Measurements from ENCODE around the gene DAAM2.

Gene DAAM2

DNA sequence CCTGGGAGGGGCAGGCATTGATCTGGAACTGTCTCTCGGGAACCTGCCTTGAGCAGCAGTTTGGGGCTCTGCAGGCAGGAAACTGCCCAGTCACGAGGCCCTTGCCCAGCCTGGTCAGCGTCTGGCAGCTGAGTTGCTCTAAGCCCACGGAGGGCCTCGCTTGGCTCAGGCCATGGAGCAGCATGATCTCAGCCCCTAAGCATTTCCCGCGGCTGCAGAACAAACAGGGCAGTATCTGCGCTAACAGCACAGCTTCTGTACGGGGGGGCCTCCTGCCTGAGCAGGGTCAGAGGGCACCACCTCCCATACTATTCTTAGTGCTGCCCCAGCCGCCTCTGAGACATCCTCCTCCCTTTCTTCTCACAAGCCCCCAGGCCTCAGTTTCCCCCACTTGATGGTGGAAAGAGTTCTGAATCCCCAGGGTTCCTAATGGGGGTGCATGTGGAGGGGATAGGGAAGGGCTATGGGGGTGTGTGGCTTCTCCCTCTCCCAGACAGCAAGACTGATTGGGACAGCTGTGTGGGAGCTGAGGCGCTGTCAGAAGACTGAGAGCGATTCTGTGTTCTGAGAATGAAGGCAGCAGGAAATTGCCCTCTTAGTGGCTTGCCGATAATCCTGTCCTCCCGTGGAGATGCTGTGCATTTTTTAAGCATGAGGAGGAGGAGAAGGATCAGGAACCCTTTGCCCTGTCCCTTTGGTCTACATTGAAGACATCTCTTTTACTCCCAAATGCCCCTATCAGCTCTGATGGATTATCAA is 95.7 kb downstream of the DAAM2 start:
- DNase-seq (ENCODE audit: low spot score): peak; percentile 78

DNA sequence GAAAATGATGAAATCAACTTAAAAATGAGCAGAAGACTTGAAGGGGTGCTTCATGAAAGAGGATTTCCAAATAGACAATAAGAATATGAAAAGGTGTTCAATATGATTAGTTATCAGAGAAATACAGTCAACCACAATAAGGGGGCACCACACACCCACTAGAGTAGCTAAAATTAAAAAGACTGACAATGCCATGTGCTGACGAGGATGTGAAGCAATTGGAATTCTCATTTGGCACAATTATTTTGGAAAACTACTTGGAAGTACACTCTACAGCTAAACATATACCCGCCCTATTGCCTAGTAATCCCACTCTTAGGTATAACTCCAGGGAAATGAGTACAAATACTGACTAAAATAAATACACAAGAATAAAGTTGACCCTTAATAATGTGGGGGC is 97.1 kb downstream of the DAAM2 start:
- DNase-seq (ENCODE audit: low spot score): no peak

DNA sequence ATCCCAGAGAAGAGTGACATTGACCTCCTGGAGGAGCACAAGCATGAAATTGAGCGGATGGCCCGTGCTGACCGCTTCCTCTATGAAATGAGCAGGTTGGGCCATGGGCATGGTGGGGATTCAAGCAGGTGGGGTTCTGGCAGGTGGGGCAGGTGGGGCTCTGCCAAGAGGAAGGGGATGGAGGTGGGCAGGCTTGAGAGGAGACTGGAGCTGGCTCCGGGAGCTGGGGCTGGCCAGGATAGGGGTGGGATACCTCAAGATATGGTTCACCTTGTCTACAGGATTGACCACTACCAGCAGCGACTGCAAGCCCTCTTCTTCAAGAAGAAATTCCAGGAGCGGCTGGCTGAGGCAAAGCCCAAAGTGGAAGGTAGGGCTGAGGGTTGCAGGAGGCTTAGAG is 99.2 kb downstream of the DAAM2 start:
- DNase-seq (ENCODE audit: low spot score): no peak

DNA sequence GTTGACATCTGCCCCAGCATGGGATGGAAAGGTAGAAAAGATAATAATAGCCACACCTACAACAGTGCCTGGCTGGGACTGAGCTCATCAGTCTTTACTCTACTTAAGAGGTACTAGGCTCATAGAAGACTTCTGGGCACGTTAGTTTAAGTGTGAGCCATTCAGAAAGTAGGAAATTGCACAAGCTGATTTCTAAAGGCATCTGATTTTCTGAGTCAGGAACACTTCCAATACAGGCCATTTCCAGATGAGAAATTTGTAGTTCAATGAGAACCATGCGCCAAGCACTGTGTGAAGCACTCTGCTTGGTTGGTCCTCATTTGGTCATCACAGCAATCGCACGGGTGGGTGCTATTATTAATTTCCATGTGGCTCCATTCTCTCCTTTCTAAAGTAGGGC is 99.8 kb downstream of the DAAM2 start:
- DNase-seq (ENCODE audit: low spot score): no peak

DNA sequence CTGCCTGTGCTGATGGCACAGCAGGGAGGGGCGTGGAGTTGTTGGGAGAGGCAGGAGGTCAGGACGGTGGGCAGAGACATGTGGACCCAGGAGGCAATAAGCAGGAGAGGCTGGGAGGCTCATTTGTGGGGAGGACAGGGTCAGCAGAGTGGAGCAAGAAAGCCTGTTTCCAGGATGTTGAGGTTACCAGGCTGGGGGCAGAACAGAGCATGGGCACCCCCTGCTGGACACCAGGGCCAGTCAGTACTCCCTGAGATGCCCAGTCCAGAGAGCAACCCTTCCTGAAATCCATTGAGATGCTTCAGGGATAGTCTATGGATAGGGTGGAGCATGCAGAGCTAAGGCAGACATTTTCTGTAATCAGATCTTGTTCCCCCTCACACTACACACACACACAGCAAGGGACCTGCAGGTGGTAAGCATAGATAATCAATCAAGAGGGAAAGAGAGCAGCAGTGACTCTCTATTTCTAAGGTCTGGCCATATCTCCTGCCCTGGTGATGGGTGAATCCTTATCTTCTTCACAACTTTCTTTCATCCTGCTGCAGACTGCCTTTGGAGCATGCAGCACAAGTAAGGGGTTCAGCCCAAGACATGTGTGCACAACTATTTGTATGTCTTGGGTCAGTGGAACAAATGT is 100.4 kb downstream of the DAAM2 start:
- peak; percentile 54 for DNase-seq (ENCODE audit: low spot score)

DNA sequence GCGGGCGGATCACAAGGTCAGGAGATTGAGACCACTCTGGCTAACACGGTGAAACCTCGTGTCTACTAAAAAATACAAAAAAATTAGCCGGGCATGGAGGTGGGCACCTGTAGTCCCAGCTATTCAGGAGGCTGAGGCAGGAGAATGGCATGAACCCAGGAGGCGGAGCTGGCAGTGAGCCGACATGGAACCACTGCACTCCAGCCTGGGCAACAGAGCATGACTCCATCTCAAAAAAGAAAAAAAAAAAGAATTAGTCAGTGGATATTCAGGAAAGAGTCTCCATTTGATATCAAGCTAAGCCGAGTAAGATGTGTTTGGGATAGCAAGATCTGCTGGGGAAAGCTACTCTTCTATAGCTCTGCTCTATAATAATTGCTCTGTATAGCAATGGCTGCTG is 101.1 kb downstream of the DAAM2 start:
- DNase-seq (ENCODE audit: low spot score): no peak

DNA sequence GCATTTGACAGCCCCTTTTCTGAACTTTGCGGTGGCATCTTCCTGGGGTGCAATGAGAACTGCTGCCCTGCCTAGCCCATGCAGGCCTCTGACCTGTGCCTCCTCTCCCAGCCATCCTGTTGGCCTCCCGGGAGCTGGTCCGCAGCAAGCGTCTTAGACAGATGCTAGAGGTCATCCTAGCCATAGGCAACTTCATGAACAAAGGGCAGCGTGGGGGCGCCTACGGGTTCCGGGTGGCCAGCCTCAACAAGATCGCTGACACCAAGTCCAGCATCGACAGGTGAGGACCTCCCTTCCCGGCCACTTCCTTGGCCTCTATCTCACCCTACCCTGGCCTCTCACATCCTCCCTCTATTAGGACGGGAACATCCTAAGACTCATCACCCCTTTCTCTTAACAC is 104.5 kb downstream of the DAAM2 start:
- DNase-seq (ENCODE audit: low spot score): no peak

DNA sequence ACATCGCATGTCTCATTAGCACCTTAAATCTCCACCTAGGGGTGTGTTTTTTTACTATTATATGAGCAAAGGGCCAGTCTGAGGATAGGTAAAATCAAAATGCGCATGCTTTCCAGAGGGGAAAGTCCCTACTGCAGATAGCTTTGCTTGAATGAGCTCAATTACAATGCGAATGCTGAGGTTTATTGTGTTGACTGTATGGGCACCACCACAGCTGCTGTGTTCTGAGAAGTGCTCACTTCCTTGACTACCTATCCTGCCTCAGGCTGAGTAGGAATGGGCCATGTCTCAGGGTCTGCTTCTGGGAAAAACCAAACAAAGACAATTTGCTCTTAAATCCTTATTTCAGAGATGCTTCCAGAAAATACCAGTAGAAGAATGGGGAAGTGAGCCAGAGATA is 105.5 kb downstream of the DAAM2 start:
- no peak for DNase-seq (ENCODE audit: low spot score)

DNA sequence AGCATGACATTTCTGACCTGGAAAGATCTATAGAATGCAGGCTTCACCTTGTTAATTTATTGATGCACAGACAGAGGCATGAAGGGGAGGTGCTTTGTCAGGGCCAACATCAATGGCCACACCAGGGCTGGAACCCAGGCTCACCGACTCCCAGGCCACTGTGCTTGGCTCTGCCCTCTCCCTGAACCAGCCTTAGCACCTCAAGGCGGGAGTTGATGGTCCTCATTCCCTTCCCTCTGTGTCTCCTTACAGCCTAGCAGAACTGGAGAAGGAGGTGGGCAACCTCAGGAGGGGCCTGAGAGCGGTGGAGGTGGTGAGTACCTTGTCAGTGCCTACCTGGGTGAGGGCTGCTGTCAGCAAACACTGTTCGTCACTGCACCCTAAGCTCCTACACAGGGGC is 106.4 kb downstream of the DAAM2 start:
- DNase-seq (ENCODE audit: low spot score): no peak

DNA sequence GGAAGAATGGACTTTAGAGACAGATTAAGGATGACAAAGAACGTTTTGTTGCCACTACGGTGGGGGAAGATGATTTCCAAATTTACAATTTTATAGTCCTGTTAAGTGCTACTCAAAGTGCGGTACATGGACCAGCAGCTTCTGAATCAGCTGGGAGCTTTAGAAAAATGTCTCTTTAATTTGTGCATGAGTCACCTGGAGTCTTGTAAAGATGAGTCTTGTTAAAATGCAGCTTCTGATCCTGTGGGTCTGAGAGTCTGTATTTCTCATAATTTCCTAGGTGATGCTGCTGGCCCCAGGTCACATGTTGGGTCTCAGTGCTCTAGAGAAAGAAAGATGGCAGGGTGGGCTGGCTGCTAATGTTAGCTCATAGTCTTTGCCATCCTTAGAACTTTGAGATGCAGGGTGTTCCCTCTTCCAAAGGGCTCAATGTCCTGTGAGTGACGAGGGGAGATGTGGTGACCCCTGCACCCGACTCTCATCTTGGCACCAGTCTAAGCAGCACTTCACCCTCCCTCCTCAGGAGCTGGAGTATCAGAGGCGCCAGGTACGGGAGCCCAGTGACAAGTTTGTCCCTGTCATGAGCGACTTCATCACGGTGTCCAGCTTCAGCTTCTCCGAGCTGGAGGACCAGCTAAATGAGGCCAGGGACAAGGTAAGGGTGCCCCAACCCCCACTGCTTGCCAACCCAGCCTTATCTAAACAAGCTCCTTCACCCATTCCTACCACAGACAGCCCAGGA is 107.5 kb downstream of the DAAM2 start:
- DNase-seq (ENCODE audit: low spot score): no peak

DNA sequence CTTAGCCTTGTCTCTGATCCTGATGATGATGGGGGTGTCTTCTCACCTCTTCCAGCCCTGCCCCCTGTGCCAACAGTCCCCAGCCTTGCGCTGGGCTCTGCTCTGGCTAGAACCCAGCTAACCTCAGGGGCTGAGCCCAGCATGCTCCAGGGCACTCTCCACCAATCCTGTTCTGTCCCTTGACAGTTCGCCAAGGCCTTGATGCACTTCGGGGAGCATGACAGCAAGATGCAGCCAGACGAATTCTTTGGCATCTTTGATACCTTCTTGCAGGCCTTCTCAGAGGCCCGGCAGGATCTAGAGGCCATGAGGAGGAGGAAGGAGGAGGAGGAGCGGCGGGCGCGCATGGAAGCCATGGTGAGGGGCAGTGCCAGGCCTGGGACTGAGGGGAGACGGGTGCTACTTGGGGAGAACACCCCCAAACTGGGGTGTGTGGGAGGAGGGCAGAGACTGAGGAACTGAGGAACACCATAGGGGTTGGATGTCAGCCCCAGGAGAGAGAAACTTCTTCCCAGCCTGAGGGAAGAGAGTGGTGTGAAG is 109.0 kb downstream of the DAAM2 start:
- DNase-seq (ENCODE audit: low spot score): no peak

DNA sequence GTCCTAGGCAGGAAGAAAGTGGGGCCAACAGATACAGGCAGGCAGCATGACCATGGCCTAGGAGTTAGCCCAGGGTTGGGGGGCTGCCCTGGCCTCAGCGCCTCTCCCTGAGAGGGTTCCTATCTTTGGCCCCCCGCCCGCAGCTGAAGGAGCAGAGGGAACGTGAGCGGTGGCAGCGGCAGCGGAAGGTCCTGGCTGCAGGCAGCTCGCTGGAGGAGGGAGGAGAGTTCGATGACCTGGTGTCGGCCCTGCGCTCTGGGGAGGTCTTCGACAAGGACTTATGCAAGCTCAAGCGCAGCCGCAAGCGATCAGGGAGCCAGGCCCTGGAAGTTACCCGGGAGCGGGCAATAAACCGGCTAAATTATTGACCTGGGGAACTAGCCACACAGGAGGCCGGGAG is 109.5 kb downstream of the DAAM2 start:
- DNase-seq (ENCODE audit: low spot score): no peak

DNA sequence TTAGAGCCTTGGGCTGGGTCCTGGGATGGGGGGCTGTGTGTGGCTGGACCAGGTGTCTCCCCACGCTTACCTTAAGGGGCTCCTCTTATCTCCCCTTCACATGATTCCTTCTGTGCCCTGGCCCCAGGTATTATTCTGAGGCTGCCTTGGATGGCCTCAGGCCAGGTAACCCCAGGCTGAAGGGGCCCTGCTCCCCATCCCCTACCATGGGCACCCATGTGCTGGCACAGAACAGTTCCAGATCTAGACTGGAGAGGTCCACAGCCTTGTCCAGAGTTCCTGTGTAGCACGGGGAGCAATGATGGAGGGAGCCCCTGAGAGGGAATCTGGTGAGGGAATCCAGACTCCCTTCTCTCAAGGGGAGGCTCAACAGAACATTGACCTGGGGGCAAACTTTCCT is 110.0 kb downstream of the DAAM2 start:
- no peak for DNase-seq (ENCODE audit: low spot score)

DNA sequence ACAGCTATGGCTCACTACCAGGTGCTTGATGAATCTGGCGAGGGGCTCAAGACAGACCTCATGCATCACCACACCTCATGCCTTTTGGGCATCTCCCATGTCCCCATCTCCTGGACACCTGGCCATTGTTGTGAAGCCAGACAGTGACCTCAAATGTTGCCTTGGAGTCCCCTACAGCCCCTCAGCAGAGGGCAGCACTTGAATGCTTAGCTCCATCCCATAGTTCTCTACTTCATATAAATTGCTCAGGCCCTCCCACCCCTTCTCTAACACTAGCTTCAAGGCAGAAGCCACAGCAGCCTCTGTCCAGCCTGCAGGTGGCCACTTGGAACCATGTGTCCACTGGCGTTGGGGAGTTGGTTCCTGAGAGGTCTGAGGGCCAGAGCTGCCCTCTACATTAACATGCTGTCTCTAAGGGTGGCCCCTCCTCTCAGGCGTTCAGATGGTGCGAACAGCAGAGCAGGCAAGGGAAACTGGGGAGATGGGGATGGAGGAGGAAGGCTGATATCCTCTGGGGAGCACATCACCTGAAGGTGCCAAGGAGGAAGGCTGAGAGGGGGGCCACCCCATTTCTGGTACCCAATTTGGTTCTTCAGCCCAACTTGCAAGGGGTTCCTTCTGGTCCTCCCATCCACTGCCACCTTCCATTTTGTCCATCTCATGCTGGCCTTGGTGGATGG is 110.8 kb downstream of the DAAM2 start:
- DNase-seq (ENCODE audit: low spot score): no peak

DNA sequence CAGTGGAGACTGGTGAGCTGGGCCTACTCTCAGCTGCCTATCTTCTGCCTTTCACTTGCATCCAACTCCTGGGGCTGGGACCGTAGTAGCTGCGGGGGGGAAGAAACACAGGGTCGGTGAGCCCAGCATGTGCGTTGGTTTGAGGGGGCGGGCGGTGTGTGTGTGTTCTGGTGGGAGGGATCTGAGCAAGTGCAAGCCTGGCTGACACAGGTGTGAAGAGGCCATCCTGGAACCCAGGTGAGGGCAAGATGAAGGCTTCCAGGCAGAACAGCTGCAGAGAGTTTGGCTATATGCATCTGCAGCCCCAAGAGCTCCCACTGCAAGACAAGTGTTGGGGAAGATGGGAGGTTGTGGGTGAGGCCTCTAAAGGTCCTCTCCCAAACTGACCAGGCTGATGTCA is 111.5 kb downstream of the DAAM2 start:
- DNase-seq (ENCODE audit: low spot score): no peak

DNA sequence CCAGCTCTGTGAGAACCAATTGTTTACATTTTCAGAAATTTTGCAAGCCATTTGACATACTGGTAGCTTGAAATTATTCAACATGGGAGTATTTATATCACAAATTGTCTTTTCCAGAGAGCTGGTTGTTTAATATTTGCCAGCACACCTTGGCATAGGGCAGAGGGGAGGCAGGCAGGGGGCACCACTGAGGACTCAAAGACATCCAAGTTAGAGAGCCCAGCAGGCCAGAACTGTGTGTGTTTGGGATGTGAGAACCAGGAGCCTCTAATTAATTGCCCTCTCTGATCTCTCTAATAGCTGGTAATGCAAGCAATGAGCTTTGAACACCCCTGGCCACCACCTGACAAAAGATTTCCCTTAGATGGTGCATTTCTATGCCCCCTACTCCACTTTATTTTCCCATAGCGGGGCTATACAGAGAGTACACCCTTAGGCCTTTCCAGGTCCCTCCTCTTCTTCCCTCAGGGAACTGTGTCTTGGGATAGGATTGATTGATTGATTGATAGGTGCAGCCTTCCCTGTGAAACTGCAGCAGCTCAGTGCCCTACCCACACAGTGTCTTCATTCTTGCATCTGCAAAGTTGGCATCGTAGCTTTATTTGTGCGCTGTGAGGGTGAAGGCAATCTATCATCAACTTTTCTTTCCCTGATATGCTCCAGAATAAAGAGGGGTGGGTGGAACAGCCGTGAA is 112.9 kb downstream of the DAAM2 start:
- no peak for DNase-seq (ENCODE audit: low spot score)

DNA sequence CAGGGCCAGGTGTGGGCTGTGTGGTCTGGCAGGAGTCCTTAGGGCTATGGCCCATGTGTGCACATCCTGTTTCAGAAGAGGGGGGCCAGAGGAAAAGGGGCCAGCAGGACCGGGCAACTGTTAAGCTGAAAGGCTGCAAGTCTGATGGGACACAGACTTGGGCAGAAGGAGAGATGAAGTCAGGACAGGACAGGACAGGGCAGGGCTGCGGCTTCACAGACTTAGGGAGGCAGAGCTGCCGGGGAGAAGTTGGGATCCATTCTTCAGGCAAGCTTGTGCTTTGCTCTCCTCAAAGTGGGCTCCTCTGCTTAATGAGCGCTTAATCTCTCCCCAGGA is 113.4 kb downstream of the DAAM2 start:
- no peak for DNase-seq (ENCODE audit: low spot score)

DNA sequence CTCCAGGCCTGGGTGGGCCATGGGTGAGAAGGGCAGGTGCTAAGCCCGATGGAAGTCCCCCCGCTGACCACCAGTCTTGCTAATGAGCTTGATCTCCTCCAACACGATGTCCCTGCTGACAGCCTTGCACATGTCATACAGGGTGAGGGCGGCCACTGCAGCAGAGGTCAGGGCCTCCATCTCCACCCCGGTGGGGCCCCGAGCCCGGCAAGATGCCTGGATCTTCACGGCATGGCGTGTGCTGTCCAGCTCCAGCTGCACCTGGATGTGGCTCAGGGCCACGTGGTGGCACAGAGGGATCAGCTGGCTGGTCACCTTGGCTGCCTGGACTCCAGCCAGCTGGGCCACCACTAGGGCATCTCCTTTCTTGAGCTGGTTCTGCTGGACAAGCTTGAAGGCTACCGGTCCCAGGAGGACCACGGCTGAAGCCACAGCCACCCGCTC is 114.2 kb downstream of the DAAM2 start:
- DNase-seq (ENCODE audit: low spot score): no peak

DNA sequence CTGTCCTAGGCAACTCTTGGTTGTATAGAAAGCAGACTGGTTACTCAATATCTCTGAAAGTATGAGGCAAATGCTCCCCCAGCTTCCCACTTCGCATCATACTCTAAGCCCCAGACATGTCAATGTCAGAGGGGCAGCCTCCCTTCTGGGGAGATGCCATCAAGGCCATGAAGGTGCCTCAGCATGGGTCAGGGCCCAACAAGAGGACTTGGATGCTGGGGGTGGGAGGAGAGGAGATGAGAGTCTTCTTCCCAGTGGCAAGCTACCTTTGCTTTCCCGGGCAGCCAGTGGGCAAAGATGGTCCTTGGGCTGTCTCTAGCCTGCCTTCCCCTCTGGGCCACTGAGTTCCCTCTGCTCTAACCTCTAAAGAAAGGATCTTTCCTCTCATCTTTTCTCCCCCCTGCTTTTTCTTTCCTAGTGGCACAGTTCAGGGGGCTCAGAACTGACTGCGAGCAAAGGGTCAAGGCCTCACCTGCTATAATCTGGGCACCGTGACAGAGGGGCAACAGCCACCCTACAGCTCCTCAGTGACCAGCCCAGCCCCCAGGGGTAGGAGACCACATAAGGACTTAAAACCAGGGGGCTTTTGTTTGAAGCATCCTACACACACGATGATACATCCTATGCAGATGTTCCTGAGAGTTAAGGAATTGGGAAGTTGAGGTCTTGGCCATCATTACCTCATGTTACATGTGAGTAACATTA is 115.8 kb downstream of the DAAM2 start:
- no peak for DNase-seq (ENCODE audit: low spot score)

DNA sequence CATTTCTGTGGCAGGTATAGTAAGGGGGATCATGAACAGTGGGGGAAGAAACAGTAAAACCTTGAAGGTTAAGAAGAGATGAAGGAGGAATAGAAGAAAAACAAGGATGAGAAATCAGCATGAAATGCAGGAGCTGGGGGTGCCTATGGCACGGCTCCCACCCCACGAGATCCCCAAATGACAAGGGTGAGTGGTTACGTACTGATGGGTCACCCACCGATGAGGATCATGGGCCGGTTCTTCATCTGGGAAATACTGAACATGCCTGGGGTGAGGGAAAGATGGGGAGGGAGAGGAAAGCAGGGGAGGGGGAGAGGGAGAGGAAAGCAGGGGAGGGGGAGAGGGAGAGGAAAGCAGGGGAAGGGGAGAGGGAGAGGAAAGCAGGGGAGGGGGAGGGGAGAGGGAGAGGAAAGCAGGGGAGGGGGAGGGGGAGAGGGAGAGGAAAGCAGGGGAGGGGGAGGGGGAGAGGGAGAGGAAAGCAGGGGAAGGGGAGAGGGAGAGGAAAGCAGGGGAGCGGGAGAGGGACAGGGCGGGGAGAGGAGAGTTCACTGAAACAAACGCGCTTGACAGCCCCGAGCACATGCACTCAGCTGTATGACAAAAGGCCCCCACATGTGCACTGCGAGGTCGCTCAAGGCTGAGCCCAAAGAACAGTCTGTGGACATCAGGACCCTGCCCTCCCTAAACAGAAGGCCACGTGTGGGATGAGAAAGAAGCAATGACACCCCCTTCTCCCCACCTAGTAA is 116.8 kb downstream of the DAAM2 start:
- DNase-seq (ENCODE audit: low spot score): no peak

DNA sequence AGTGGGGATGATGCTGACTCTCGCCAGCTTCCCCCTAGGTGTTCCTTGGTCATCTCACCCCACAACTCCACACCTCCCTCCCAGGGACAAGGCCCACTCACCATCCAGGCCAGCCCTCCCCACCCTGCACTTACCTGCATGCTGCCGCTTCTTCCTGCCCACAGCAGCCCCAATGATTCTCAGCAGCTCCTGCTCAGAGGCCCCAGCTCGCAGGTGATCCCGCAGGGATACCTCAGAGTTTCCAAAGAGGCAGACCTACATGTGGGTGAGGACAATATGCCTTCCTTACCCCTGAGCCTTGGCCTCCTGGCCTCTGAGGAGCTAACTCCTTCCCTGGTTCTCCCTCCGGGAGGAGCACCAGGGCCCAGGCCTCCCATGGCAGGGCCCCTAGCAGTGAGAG is 117.5 kb downstream of the DAAM2 start:
- no peak for DNase-seq (ENCODE audit: low spot score)

All from kidney capillary endothelial cell (primary cell).